Measurements from ENCODE around the gene TMEM205.

TMEM205 gene

DNA sequence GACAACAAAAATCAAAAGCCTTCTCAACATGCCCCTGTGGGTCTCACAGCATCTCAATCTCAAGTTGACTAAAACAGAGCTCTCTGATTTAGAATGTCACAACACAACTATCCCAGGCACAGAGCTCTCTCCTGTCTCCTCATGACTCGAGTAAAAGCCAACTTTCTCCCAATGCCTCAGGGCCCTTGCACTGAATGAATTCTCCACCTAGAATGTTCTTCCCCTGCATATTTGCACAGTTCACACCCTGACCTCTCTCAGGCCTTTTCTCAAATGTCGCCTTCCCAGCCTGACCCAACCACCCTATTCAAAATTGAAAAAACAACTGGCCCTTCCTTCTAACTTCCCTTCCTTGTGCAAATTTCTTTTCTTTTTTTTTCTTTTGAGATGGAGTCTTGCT, 24.7 kb upstream of the TMEM205 start:
- TF ChIP-seq CTCF (conservative IDR thresholded peaks at IDR 0.05; ENCODE audit: control insufficient read depth, insufficient read depth, low read depth, low read length) = no peak
- no peak overlapping the region for H3K4me3 ChIP-seq (ENCODE audit: control insufficient read depth, low read depth, low read length)
- no peak for DNase-seq (ENCODE audit: low read depth)

- no peak for DNase-seq (ENCODE audit: low read depth)
- no peak for TF ChIP-seq CTCF (conservative IDR thresholded peaks at IDR 0.05; ENCODE audit: control insufficient read depth, insufficient read depth, low read depth, low read length)
- H3K4me3 ChIP-seq (ENCODE audit: control insufficient read depth, low read depth, low read length) = no peak overlapping the region
Observed at GRCh38 chr19:11367528-11367927, 21.5 kb upstream of the TMEM205 start.

GRCh38 chr19:11365557-11366117, 19.6 kb upstream of the TMEM205 start:
- TF ChIP-seq CTCF (conservative IDR thresholded peaks at IDR 0.05; ENCODE audit: control insufficient read depth, insufficient read depth, low read depth, low read length) = no peak
- DNase-seq (ENCODE audit: low read depth) = no peak
- H3K4me3 ChIP-seq (ENCODE audit: control insufficient read depth, low read depth, low read length) = no peak overlapping the region

DNA sequence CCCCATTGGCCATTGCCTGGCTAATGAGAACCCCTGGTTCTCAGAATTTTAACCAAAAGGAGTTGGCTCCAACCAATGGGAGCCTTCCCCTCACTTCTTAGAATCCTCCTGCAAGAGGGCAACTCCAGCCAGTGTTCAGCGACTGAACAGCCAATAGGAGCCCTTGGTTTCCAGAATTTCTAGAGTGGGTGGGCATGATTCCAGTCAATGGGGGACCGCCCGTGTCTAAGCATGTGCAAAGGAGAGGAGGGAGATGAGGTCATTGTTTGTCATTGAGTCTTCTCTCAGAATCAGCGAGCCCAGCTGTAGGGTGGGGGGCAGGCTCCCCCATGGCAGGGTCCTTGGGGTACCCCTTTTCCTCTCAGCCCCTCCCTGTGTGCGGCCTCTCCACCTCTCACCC, 18.9 kb upstream of the TMEM205 start:
- no peak overlapping the region for H3K4me3 ChIP-seq (ENCODE audit: control insufficient read depth, low read depth, low read length)
- TF ChIP-seq CTCF (conservative IDR thresholded peaks at IDR 0.05; ENCODE audit: control insufficient read depth, insufficient read depth, low read depth, low read length) = no peak
- no peak for DNase-seq (ENCODE audit: low read depth)

GRCh38 chr19:11364296-11364904, 18.3 kb upstream of the TMEM205 start:
- DNase-seq (ENCODE audit: low read depth) = no peak
- no peak for TF ChIP-seq CTCF (conservative IDR thresholded peaks at IDR 0.05; ENCODE audit: control insufficient read depth, insufficient read depth, low read depth, low read length)
- no peak overlapping the region for H3K4me3 ChIP-seq (ENCODE audit: control insufficient read depth, low read depth, low read length)

- no peak overlapping the region for H3K4me3 ChIP-seq (ENCODE audit: control insufficient read depth, low read depth, low read length)
- DNase-seq (ENCODE audit: low read depth) = no peak
- TF ChIP-seq CTCF (conservative IDR thresholded peaks at IDR 0.05; ENCODE audit: control insufficient read depth, insufficient read depth, low read depth, low read length) = no peak
Observed at GRCh38 chr19:11363881-11364280, 17.8 kb upstream of the TMEM205 start.
